ENCODE results near the gene PRICKLE2.

- no peak for TF ChIP-seq POLR2A (IDR thresholded peaks at IDR 0.05)
- TF ChIP-seq CTCF (IDR thresholded peaks at IDR 0.05) = no peak
Measured at GRCh38 chr3:64174328-64174727, 50.9 kb downstream of the PRICKLE2 start.

Measured in body of pancreas (tissue), 4 donors.